Mucosa of rectum (tissue), 2 donors: Measurements from ENCODE around the gene NBEAL1.
A peak's percentile ranks its signal among the peaks of the same experiment; 100 is the strongest.

Experiments used
- H3K27ac ChIP-seq, 2 donors: one replicate each; pipeline ENCODE4 v1.7.0; 2013; ENCODE audit warnings: inconsistent platforms in 2 of 2, low read depth in 2 of 2, low read length in 2 of 2
- H3K27me3 ChIP-seq, 2 donors: one replicate each; pipeline ENCODE4 v1.7.0; 2013; ENCODE audit warnings: low read length in 2 of 2; ENCODE audit not compliant: control insufficient read depth in 2 of 2, insufficient read depth in 2 of 2
- H3K36me3 ChIP-seq, 2 donors: one replicate each; pipeline ENCODE4 v1.7.0; 2013; ENCODE audit warnings: low read length in 2 of 2; ENCODE audit not compliant: control insufficient read depth in 2 of 2, insufficient read depth in 2 of 2
- H3K4me1 ChIP-seq, 2 donors: one replicate each; pipeline ENCODE4 v1.7.0; 2013; ENCODE audit warnings: low read length in 2 of 2, mild to moderate bottlenecking in 1 of 2; ENCODE audit not compliant: control insufficient read depth in 2 of 2, insufficient read depth in 2 of 2
- H3K4me3 ChIP-seq, 2 donors: one replicate each; pipeline ENCODE4 v1.7.0; 2013; ENCODE audit warnings: low read length in 2 of 2
- H3K9ac ChIP-seq, 2 donors: one replicate each; pipeline ENCODE4 v1.7.0; 2013; ENCODE audit warnings: low read length in 2 of 2, low read depth in 1 of 2, mild to moderate bottlenecking in 1 of 2
- H3K9me3 ChIP-seq, 2 donors: one replicate each; pipeline ENCODE4 v1.7.0; 2013; ENCODE audit warnings: low read length in 2 of 2; ENCODE audit not compliant: control insufficient read depth in 2 of 2
- donor health status: healthy.
- donor health status: Normal muscosa, but diverticular disease.

The NBEAL1 gene

DNA sequence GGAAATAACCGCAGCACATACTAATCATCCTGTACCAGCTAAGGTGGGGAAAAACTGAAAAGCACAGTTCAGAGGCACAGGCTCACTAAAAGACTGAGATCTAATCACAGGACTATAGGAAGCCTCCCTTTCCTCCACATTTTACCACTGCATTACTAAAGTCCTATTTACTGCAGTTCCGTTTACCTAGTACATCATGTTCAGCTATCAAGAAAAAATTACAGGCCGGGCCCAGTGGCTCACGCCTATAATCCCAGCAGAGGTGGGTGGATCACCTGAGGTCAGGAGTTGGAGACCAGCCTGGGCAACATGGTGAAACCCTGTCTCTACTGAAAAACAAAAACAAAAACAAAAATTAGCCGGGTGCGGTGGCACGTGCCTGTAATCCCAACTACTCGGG is 11.0 kb upstream of the NBEAL1 start:
- Histone ChIP-seq H3K4me3 (no peak overlapping the region), H3K4me1 (peaks cover 3 to 6% of the 10 kb centered on the region in 2 donors), H3K36me3 (no peaks in the 10 kb centered on the region), H3K9ac (no peak overlapping the region), H3K27me3 (no peaks in the 10 kb centered on the region), H3K9me3 (no peaks in the 10 kb centered on the region), H3K27ac (peak overlapping the region in 1 of 2 donors; percentile 69)

DNA sequence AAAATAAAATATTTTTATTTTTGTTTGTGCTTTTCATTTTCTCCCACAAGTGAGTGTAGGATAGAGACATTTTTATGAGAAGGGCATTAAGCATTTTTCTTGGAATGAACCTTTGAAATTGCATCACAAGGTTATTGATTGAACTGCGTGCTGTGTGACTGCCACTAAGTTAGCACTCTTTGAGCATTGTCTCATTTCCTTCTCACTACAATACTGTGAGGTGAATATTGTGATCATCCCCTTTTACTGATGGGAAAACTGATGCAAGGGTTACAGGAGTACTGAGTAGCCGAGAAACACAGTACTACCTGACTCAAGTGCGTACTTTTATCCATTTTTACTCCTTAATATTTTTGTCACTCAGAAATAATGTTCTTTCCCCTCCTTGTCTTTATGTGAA is 2.0 kb downstream of the NBEAL1 start:
- Histone ChIP-seq H3K27me3 (no peaks in the 10 kb centered on the region), H3K4me1 (peaks cover 7 to 17% of the 10 kb centered on the region in 2 donors), H3K9me3 (no peaks in the 10 kb centered on the region), H3K9ac (peak overlapping the region; percentile 56 to 63), H3K36me3 (no peaks in the 10 kb centered on the region), H3K4me3 (peak overlapping the region; percentile 89 to 98), H3K27ac (peak overlapping the region in 1 of 2 donors; percentile 55)

- H3K4me3 ChIP-seq = peak overlapping the region; percentile 89 to 98
- peak overlapping the region in 1 of 2 donors; percentile 21 for H3K27ac ChIP-seq
These were observed 3.5 kb downstream of the NBEAL1 start for GRCh38 chr2:203018181-203018580.

DNA sequence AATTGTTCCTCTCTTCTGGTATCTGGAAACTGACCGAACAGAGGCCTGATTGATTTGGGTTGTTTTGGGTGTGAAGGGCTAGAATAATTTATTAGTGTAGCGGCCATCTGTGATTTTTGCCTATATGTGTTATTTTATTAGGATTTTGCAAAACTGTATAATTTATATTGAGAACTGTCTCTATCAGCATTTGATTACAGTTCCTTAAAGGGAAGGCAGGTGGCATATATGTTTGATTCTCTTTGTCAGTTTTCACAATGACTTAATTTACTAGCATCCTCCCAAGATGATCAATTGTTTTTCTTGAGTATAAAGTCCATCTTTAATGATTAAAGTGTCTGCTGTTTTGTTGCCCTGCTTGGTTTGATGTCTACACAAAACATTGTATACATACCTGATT is 4.5 kb downstream of the NBEAL1 start:
- Histone ChIP-seq H3K4me3 (peak overlapping the region; percentile 89 to 98), H3K27ac (no peak overlapping the region), H3K9ac (peak overlapping the region in 1 of 2 donors; percentile 57), H3K4me1 (peaks cover 9 to 17% of the 10 kb centered on the region in 2 donors), H3K36me3 (peaks cover 0 to 2% of the 10 kb centered on the region in 2 donors), H3K27me3 (no peaks in the 10 kb centered on the region), H3K9me3 (no peaks in the 10 kb centered on the region)

More at GRCh38 chr2:203018181-203018580, 3.5 kb downstream of the NBEAL1 start:
- no peaks in the 10 kb centered on the region for H3K27me3 ChIP-seq
- H3K4me1 ChIP-seq = peaks cover 9 to 17% of the 10 kb centered on the region in 2 donors
- peak overlapping the region in 1 of 2 donors; percentile 57 for H3K9ac ChIP-seq
- H3K36me3 ChIP-seq = no peaks in the 10 kb centered on the region
- H3K9me3 ChIP-seq = no peaks in the 10 kb centered on the region

GRCh38 chr2:203021991-203022390 is 7.3 kb downstream of the NBEAL1 start:
- H3K4me1 ChIP-seq = peaks cover 2 to 10% of the 10 kb centered on the region in 2 donors
- H3K27ac ChIP-seq = no peak overlapping the region
- no peak overlapping the region for H3K9ac ChIP-seq
- no peaks in the 10 kb centered on the region for H3K9me3 ChIP-seq
- H3K36me3 ChIP-seq = peaks cover 2 to 3% of the 10 kb centered on the region in 2 donors
- H3K27me3 ChIP-seq = no peaks in the 10 kb centered on the region
- no peak overlapping the region for H3K4me3 ChIP-seq

DNA sequence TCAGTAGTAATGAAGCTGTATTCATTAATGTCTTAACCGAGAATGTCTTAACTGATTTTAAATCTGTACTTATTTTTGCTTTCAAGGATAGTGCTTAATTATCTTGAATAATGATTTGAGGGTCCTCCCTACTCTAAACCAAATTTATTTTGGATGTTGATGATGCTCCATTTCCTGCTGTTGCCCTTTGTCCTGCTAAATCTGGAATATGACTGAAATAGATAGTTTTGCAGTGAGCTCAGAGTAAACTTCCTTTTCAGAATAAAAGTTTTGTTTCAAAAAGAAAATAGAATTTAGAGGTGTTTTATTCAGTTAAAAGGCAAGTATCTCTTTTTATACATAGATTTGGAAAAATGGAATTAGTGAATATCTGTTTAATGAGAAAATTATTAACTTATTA is 8.1 kb downstream of the NBEAL1 start:
- Histone ChIP-seq H3K27me3 (no peaks in the 10 kb centered on the region), H3K4me1 (peaks cover 2 to 6% of the 10 kb centered on the region in 2 donors), H3K9me3 (no peaks in the 10 kb centered on the region), H3K36me3 (peaks cover 2 to 4% of the 10 kb centered on the region in 2 donors), H3K4me3 (no peak overlapping the region), H3K9ac (no peak overlapping the region), H3K27ac (no peak overlapping the region)

GRCh38 chr2:203025592-203025991 is 10.9 kb downstream of the NBEAL1 start:
- Histone ChIP-seq H3K27me3 (no peaks in the 10 kb centered on the region), H3K9ac (no peak overlapping the region), H3K9me3 (no peaks in the 10 kb centered on the region), H3K4me1 (peaks cover 2% of the 10 kb centered on the region in 2 donors), H3K4me3 (no peak overlapping the region), H3K36me3 (peaks cover 4 to 6% of the 10 kb centered on the region in 2 donors), H3K27ac (no peak overlapping the region)

DNA sequence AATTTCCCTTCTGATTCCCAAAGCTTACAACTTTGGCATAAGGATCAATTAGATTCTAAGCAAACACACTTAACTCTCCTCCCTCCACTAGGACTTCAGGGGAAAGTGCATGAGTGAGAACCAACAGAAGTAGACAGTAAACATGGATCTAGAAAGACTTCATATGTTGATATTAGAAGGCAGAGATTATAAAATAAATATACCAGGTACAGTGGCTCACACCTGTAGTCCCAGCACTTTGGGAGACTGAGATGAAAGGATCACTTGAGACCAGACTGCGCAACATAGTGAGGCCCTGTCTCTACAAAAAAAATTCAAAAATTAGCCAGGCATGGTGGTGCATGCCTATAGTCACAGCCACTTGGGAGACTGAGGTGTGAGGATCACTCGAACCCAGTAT is 15.9 kb downstream of the NBEAL1 start:
- H3K9ac ChIP-seq = no peak overlapping the region
- no peaks in the 10 kb centered on the region for H3K9me3 ChIP-seq
- H3K4me3 ChIP-seq = no peak overlapping the region
- H3K27ac ChIP-seq = no peak overlapping the region
- peaks cover 0 to 3% of the 10 kb centered on the region in 2 donors for H3K4me1 ChIP-seq
- no peaks in the 10 kb centered on the region for H3K27me3 ChIP-seq
- H3K36me3 ChIP-seq = peaks cover 4% of the 10 kb centered on the region in 2 donors

- Histone ChIP-seq H3K4me3 (no peak overlapping the region), H3K4me1 (peaks cover 0 to 3% of the 10 kb centered on the region in 2 donors), H3K9me3 (no peaks in the 10 kb centered on the region), H3K9ac (no peak overlapping the region), H3K27ac (no peak overlapping the region), H3K27me3 (no peaks in the 10 kb centered on the region), H3K36me3 (peaks cover 4% of the 10 kb centered on the region in 2 donors)
These were observed 16.3 kb downstream of the NBEAL1 start for GRCh38 chr2:203030991-203031390.

DNA sequence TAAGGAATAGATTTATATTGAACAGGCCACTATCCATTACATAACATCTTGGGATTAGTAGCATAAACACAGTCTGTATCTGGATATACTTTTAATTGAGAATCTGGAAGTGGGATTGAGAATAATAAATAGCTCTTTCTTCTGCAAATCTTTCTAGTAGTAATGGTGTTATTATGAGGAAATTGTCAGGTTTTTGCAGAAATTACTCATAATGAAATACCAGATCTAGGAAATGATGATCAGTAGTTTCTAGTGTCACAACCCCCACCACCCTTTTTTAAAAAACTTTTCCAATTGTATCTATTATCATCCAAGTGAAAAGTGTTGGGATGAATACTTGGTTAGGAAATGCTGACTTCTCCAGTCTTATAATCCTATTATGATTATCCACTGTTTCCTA is 18.7 kb downstream of the NBEAL1 start:
- H3K9me3 ChIP-seq = no peaks in the 10 kb centered on the region
- no peak overlapping the region for H3K4me3 ChIP-seq
- no peak overlapping the region for H3K27ac ChIP-seq
- no peaks in the 10 kb centered on the region for H3K27me3 ChIP-seq
- H3K9ac ChIP-seq = no peak overlapping the region
- H3K4me1 ChIP-seq = peaks cover 0 to 13% of the 10 kb centered on the region in 2 donors
- peaks cover 0 to 4% of the 10 kb centered on the region in 2 donors for H3K36me3 ChIP-seq
